Tibial nerve (tissue), 4 donors: ENCODE measurements around the gene ELAPOR2. TPM values are rescaled to one million over a fixed set of nuclear protein-coding genes. Genes with fewer than 3 reads are reported as not detected.

ENCODE experiments used
- DNase-seq, 2 donors: peaks; one replicate each; pipeline ENCODE4 v3.0.0-alpha.2; 2019; ENCODE audit warnings: low spot score in 2 of 2
- H3K27ac ChIP-seq, 4 donors: fragments of 200-600 bp; sonication (generic) in 3 of 4; one replicate each; pipeline ENCODE4 v1.5.1; 2017 to 2019; ENCODE audit warnings: mild to moderate bottlenecking in 1 of 4
- H3K27me3 ChIP-seq, 2 donors: fragments of 200-600 bp; sonication (generic) in 1 of 2; one replicate each; pipeline versions ENCODE4 v1.5.1 to v1.6.0; 2017 to 2019
- H3K36me3 ChIP-seq, 3 donors: fragments of 200-600 bp; sonication (generic); one replicate each; pipeline ENCODE4 v1.5.1; 2018 to 2019
- H3K4me1 ChIP-seq, 4 donors: fragments of 200-600 bp; sonication (generic) in 3 of 4; one replicate each; pipeline ENCODE4 v1.5.1; 2017 to 2019
- H3K4me3 ChIP-seq, 4 donors: fragments of 200-600 bp; sonication (generic) in 3 of 4; one replicate each; pipeline ENCODE4 v1.5.1; 2017 to 2019; ENCODE audit warnings: mild to moderate bottlenecking in 1 of 4, moderate library complexity in 1 of 4
- H3K9me3 ChIP-seq, 4 donors: fragments of 200-600 bp; sonication (generic) in 3 of 4; one replicate each; pipeline ENCODE4 v1.5.1; 2017 to 2019
- EP300 ChIP-seq, 2 donors: sonication (generic); formaldehyde crosslinking; IDR thresholded peaks; one replicate each; pipeline ENCODE4 v1.6.1; 2017; ENCODE audit warnings: antibody characterized with exemption in 2 of 2, mild to moderate bottlenecking in 1 of 2
- POLR2A ChIP-seq, 2 donors: fragments of 450-650 bp; IDR thresholded peaks; one replicate each; pipeline ENCODE4 v1.6.1; 2017; ENCODE audit warnings: antibody characterized with exemption in 2 of 2, mild to moderate bottlenecking in 2 of 2, moderate library complexity in 2 of 2
- WGBS, 2 donors: methylation state at CpG; one replicate each; pipeline ENCODE4 v1.1.5; 2018; 5-methylcytosine and 5-hydroxymethylcytosine counted together
- total RNA-seq, 4 donors: library from RNA; depleted of rRNA; stranded (reverse); fragments of >200 nt; gene quantifications; one replicate each; pipeline ENCODE4 v1.1.0, GENCODE V29; 2016
- TF ChIP-seq, protein P1 (sequence below), 5 experiments: fragments of 200-600 bp in 3 of 5; fragments of 450-650 bp in 2 of 5; sonication (generic) in 3 of 5; IDR thresholded peaks; one replicate each; pipeline ENCODE4 v1.5.1; 2016 to 2019; ENCODE audit warnings: antibody characterized with exemption in 5 of 5, mild to moderate bottlenecking in 3 of 5, moderate library complexity in 2 of 5

The ELAPOR2 gene, protein sequence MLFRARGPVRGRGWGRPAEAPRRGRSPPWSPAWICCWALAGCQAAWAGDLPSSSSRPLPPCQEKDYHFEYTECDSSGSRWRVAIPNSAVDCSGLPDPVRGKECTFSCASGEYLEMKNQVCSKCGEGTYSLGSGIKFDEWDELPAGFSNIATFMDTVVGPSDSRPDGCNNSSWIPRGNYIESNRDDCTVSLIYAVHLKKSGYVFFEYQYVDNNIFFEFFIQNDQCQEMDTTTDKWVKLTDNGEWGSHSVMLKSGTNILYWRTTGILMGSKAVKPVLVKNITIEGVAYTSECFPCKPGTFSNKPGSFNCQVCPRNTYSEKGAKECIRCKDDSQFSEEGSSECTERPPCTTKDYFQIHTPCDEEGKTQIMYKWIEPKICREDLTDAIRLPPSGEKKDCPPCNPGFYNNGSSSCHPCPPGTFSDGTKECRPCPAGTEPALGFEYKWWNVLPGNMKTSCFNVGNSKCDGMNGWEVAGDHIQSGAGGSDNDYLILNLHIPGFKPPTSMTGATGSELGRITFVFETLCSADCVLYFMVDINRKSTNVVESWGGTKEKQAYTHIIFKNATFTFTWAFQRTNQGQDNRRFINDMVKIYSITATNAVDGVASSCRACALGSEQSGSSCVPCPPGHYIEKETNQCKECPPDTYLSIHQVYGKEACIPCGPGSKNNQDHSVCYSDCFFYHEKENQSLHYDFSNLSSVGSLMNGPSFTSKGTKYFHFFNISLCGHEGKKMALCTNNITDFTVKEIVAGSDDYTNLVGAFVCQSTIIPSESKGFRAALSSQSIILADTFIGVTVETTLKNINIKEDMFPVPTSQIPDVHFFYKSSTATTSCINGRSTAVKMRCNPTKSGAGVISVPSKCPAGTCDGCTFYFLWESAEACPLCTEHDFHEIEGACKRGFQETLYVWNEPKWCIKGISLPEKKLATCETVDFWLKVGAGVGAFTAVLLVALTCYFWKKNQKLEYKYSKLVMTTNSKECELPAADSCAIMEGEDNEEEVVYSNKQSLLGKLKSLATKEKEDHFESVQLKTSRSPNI
- 10 to 100 TPM; 12.8 to 27.3 (median 16.5) TPM for total RNA-seq

DNA sequence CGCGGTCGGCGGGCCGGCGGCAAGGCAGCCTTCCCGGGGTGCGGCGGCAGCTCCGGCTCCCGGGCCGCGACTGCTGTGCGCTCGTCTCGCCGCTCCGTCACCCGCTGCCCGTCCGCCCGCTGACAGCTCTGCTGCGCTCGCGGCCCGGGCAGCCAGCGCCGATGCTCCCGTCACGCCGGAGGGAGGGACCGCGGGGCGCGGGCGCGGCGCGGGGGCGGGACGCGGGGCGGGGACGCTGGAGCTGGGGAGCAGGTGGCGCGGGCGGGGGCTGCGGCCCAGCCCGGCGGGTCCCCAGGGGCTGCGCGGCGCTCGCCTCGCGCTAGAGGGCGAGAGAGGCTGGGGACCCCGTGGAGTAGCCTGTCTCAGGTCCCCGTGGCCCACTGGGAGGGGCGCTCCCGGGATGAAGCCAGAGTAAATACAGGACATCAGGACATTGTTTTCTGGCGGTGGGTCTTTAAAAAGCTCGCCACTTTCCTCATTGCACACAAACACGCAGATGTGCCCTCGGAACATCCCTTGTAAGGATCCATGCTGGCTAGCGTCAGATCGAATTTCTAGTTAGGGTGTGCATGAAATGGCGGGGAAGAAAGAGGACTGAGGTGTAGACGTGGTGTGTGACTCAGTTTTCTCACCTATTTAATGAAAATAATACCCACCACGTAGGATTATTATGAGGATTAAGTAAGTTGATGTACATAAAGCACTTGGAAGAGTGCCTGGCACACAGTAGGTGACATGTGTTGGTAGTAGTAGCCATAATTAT is at the start of gene ELAPOR2:
Gene ELAPOR2 (minus strand): TSS at position 130 of the 763 bp plus-strand sequence. CDS start 141 bp downstream, outside the sequence.
- peak within 1 kb of the TSS; percentile 16 to 78 (median 44) for H3K27ac ChIP-seq
- 2 to 3% methylated on average over 18 to 22 of the region's 70 CpGs for WGBS, 2 donors

DNA sequence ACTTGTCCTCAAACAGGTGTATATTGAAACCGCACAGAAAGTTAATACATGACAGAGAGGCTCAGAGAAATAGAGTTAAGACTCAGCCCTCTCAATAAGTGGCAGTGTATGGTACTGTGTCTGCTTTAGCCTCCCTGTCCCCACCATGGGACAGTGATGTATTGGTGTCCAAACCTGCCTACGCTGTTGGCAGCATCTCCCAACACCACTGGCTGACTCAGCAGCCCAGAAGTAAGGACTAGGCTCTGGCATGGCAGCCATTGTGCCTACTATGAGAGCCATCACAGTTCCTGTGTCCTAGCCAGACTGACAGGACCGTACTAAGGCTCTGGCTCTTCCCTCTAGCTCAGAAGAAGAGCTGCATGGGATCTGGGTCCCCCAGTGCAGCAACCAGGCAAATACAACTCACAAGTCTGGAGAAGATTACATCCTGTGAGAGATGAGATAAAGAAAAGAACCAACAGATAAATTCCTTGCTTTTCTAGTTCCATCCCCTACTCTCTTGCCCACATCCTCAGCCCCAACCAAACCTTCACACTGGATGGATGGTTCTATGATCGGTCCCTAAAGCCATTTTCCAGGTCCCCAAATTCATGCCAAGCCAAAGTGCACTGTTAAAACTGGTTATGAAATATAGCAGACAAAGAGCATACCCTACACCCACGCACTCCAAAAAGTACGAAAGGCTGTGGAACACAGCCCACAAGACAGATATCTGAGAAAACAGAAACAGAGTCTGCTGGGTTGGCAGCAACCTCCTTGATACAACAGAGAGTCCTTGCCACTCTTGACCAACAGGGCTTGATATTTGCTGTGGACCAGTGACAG is 48.7 kb upstream of the ELAPOR2 start:
- Histone ChIP-seq H3K36me3 (no peaks in the 10 kb centered on the region), H3K27ac (no peak overlapping the region), H3K4me1 (no peaks in the 10 kb centered on the region), H3K27me3 (no peaks in the 10 kb centered on the region), H3K9me3 (no peaks in the 10 kb centered on the region), H3K4me3 (no peak overlapping the region)
- no peak for TF ChIP-seq POLR2A (IDR thresholded peaks at IDR 0.05)
- TF ChIP-seq EP300 (IDR thresholded peaks at IDR 0.05): no peak
- TF ChIP-seq, protein P1, sequence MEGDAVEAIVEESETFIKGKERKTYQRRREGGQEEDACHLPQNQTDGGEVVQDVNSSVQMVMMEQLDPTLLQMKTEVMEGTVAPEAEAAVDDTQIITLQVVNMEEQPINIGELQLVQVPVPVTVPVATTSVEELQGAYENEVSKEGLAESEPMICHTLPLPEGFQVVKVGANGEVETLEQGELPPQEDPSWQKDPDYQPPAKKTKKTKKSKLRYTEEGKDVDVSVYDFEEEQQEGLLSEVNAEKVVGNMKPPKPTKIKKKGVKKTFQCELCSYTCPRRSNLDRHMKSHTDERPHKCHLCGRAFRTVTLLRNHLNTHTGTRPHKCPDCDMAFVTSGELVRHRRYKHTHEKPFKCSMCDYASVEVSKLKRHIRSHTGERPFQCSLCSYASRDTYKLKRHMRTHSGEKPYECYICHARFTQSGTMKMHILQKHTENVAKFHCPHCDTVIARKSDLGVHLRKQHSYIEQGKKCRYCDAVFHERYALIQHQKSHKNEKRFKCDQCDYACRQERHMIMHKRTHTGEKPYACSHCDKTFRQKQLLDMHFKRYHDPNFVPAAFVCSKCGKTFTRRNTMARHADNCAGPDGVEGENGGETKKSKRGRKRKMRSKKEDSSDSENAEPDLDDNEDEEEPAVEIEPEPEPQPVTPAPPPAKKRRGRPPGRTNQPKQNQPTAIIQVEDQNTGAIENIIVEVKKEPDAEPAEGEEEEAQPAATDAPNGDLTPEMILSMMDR (IDR thresholded peaks at IDR 0.05): no peak
- DNase-seq: no peak
- WGBS, 2 donors: 84 to 86% methylated on average over 6 of the region's 6 CpGs

More for the DNA sequence above, at the start of gene ELAPOR2:
- TF ChIP-seq POLR2A (IDR thresholded peaks at IDR 0.05) (peak in 1 of 2 donors; percentile 26), EP300 (IDR thresholded peaks at IDR 0.05) (no peak)
- TF ChIP-seq, protein P1 (IDR thresholded peaks at IDR 0.05): peak; percentile 26 to 63 (median 57)
- Histone ChIP-seq H3K4me1 (peaks cover 0 to 20% (median 4%) of the 10 kb centered on the region in 4 donors), H3K9me3 (peaks cover 0 to 2% (median 0%) of the 10 kb centered on the region in 4 donors), H3K4me3 (peak within 1 kb of the TSS; percentile 52 to 78 (median 54)), H3K36me3 (no peaks in the 10 kb centered on the region), H3K27me3 (no peaks in the 10 kb centered on the region)
- DNase-seq: peak; percentile 24 to 38

DNA sequence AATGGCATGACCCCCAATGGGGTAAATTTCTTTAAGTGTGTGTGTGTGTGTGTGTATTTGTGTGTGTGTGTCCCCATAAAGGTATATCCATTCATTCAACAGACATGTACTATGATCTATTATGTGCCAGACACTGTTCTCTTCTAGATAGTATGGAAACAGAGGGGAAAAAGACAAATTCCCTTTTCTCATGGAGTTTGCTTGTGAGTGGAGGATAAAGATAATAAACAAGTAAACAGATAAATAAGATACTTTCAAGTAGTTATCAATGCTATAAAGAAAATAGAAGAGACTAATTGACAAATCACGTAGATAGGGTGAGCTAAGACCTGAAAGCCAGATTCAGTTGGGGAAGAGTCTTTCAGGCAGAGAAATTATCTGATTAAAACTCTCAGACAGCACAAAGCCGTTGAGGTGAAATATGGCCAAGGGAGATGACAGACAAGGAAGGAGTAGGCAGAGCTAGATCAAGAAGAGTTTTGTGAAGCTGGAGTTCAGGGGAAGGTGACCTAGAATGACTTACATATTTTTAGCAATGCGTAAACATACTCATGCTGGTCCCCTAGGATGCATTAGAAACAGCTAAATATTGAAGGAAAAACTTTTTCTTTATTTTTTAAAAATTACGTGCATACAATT is 47.6 kb upstream of the ELAPOR2 start:
- no peaks in the 10 kb centered on the region for H3K4me1 ChIP-seq
- H3K27me3 ChIP-seq: no peaks in the 10 kb centered on the region
- H3K9me3 ChIP-seq: no peaks in the 10 kb centered on the region
- TF ChIP-seq EP300 (IDR thresholded peaks at IDR 0.05): no peak
- TF ChIP-seq, protein P1 (IDR thresholded peaks at IDR 0.05): no peak
- TF ChIP-seq POLR2A (IDR thresholded peaks at IDR 0.05): no peak
- no peak for DNase-seq
- H3K36me3 ChIP-seq: no peaks in the 10 kb centered on the region
- H3K4me3 ChIP-seq: no peak overlapping the region
- H3K27ac ChIP-seq: no peak overlapping the region
- 45 to 47% methylated on average over 4 of the region's 4 CpGs for WGBS, 2 donors

DNA sequence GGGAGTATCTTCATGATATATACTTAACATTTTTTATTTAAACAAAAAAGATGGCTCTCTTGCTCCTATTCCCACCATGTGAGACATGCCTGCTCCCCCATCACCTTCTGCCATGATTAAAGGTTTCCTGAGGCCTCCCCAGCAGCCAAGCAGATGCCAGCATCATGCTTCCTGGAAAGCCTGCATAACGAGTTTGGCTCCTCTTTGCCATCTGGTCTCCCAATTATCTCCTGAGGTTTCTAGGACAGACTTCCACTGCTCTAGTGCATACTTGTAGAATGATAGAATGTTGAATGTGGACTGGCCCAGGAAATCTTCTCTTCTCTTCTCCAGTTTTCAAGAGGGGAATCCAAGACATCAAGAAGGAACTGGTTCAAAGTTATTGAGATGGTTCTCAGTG is 45.9 kb upstream of the ELAPOR2 start:
- H3K4me3 ChIP-seq: no peak overlapping the region
- DNase-seq: no peak
- TF ChIP-seq POLR2A (IDR thresholded peaks at IDR 0.05): no peak
- TF ChIP-seq, protein P1 (IDR thresholded peaks at IDR 0.05): no peak
- TF ChIP-seq EP300 (IDR thresholded peaks at IDR 0.05): no peak
- H3K4me1 ChIP-seq: no peaks in the 10 kb centered on the region
- no peak overlapping the region for H3K27ac ChIP-seq
- no peaks in the 10 kb centered on the region for H3K27me3 ChIP-seq
- H3K36me3 ChIP-seq: no peaks in the 10 kb centered on the region
- H3K9me3 ChIP-seq: no peaks in the 10 kb centered on the region
- WGBS, 2 donors: 75 to 83% methylated on average over 1 of the region's 1 CpG
